ENCODE measurements around the gene SLC25A36. TPM values are rescaled to one million over a fixed set of nuclear protein-coding genes. Genes with fewer than 3 reads are reported as not detected.
"Not testable (repeated sequence)": the region's sequence is repeated elsewhere in the genome, so short reads cannot be mapped to it uniquely, and the experiment has no call there.

The SLC25A36 gene
- total RNA-seq, 1 donor from 2014 or later: 87.8 TPM

GRCh38 chr3:140956058-140956835 is 14.6 kb downstream of the SLC25A36 start:
- intact Hi-C loops (cut with DNase I): no loop called here
- no peak for DNase-seq
- peak; percentile 58 for ATAC-seq (ENCODE audit: poor library complexity)

- DNase-seq (no peak), ATAC-seq (ENCODE audit: poor library complexity) (peak; percentile 35)
- intact Hi-C loops (cut with DNase I): no loop called here
These were observed 31.2 kb downstream of the SLC25A36 start for GRCh38 chr3:140972833-140973232.

GRCh38 chr3:140974900-140975299 is 33.3 kb downstream of the SLC25A36 start:
- DNase-seq (no peak), ATAC-seq (ENCODE audit: poor library complexity) (no peak)
- intact Hi-C loops (cut with DNase I): no loop called here

GRCh38 chr3:140980663-140981062 is 39.0 kb downstream of the SLC25A36 start:
- intact Hi-C loops (cut with DNase I): no loop called here
- ATAC-seq (ENCODE audit: poor library complexity) (no peak), DNase-seq (no peak)

- intact Hi-C loops (cut with DNase I); DNase-seq; ATAC-seq (ENCODE audit: poor library complexity): not testable (repeated sequence)
These were observed 46.2 kb downstream of the SLC25A36 start for GRCh38 chr3:140987792-140988191.

GRCh38 chr3:140994316-140994715 is 52.7 kb downstream of the SLC25A36 start:
- intact Hi-C loops (cut with DNase I): no loop called here
- DNase-seq (no peak), ATAC-seq (ENCODE audit: poor library complexity) (no peak)

GRCh38 chr3:140994861-140995260 is 53.2 kb downstream of the SLC25A36 start:
- DNase-seq; ATAC-seq (ENCODE audit: poor library complexity); intact Hi-C loops (cut with DNase I): not testable (repeated sequence)

GRCh38 chr3:140995881-140996280 is 54.2 kb downstream of the SLC25A36 start:
- no peak for ATAC-seq (ENCODE audit: poor library complexity)
- intact Hi-C loops (cut with DNase I): no loop called here
- no peak for DNase-seq

- peak; percentile 78 for DNase-seq
- ATAC-seq (ENCODE audit: poor library complexity): peak; percentile 99
- intact Hi-C loops (cut with DNase I): loop anchor here (2.0 kb wide), 1 partner anchor 191 kb away; no protein-coding TSS in a partner anchor
These were observed 58.5 kb downstream of the SLC25A36 start for GRCh38 chr3:141000027-141000663.

- ATAC-seq (ENCODE audit: poor library complexity): no peak
- intact Hi-C loops (cut with DNase I): loop anchor here (2.0 kb wide), 1 partner anchor 190 kb away; no protein-coding TSS in a partner anchor
- no peak for DNase-seq
These were observed 59.0 kb downstream of the SLC25A36 start for GRCh38 chr3:141000686-141001085.

GRCh38 chr3:141006344-141006743 is 64.7 kb downstream of the SLC25A36 start:
- intact Hi-C loops (cut with DNase I): no loop called here
- ATAC-seq (ENCODE audit: poor library complexity): no peak
- no peak for DNase-seq

- intact Hi-C loops (cut with DNase I): no loop called here
- DNase-seq (no peak), ATAC-seq (ENCODE audit: poor library complexity) (no peak)
These were observed 67.9 kb downstream of the SLC25A36 start for GRCh38 chr3:141009496-141009895.

GRCh38 chr3:141011232-141011996 is 69.8 kb downstream of the SLC25A36 start:
- intact Hi-C loops (cut with DNase I): loop anchor here (5.0 kb wide), 1 partner anchor 96 kb away; no protein-coding TSS in a partner anchor
- peak; percentile 88 for DNase-seq

GRCh38 chr3:141011997-141012262 is 70.3 kb downstream of the SLC25A36 start:
- ATAC-seq (ENCODE audit: poor library complexity): no peak
- no peak for DNase-seq
- intact Hi-C loops (cut with DNase I): loop anchor here (5.0 kb wide), 1 partner anchor 95 kb away; no protein-coding TSS in a partner anchor

More at GRCh38 chr3:141011232-141011996, 69.8 kb downstream of the SLC25A36 start:
- peak; percentile 87 for ATAC-seq (ENCODE audit: poor library complexity)

- no peak for ATAC-seq (ENCODE audit: poor library complexity)
- no peak for DNase-seq
- intact Hi-C loops (cut with DNase I): loop anchor here (5.0 kb wide), 1 partner anchor 95 kb away; no protein-coding TSS in a partner anchor
These were observed 70.9 kb downstream of the SLC25A36 start for GRCh38 chr3:141012571-141012970.

- intact Hi-C loops (cut with DNase I): no loop called here
- DNase-seq (no peak), ATAC-seq (ENCODE audit: poor library complexity) (no peak)
These were observed 73.8 kb downstream of the SLC25A36 start for GRCh38 chr3:141015481-141015880.

GRCh38 chr3:141017366-141018322 is 76.0 kb downstream of the SLC25A36 start:
- intact Hi-C loops (cut with DNase I); ATAC-seq (ENCODE audit: poor library complexity); DNase-seq: not testable (repeated sequence)

GRCh38 chr3:141019244-141019643 is 77.6 kb downstream of the SLC25A36 start:
- DNase-seq (no peak), ATAC-seq (ENCODE audit: poor library complexity) (no peak)
- intact Hi-C loops (cut with DNase I): no loop called here

Measured in Right ventricle myocardium superior (tissue), 1 donor.